Neural progenitor cell (in vitro differentiated cells): ENCODE results near the gene MAML3.

Source experiments
- CTCF ChIP-seq: fragments of 200-600 bp; sonication (generic); IDR thresholded peaks from 2 replicates; pipeline ENCODE4 v1.5.1; 2017; ENCODE audit warnings: antibody characterized with exemption, mild to moderate bottlenecking
- EZH2phosphoT487 ChIP-seq: fragments of 200-600 bp; sonication (generic); IDR thresholded peaks from 2 replicates; pipeline ENCODE4 v1.6.1; 2017; ENCODE audit warnings: antibody characterized with exemption

GRCh38 chr4:139910106-139910505, 243.9 kb downstream of the MAML3 start:
- no peak for TF ChIP-seq CTCF
- no peak for TF ChIP-seq EZH2phosphoT487
